ENCODE results near the gene MAGI1. TPM values are rescaled to one million over a fixed set of nuclear protein-coding genes. Genes with fewer than 3 reads are reported as not detected.

Gene MAGI1
- total RNA-seq, 1 experiment from 2014 or later, result 38.6 TPM

- ChIA-PET POLR2A (no interaction called here), RAD21 (ENCODE audit: low non-redundant PET in 1 of 2, low total read pairs in 2 of 2, uncharacterized antibody in 2 of 2, unreplicated experiment in 2 of 2) (no interaction called here), CTCF (no interaction called here)
- H3K4me1 ChIP-seq (ENCODE audit: control insufficient read depth in 1 of 2, insufficient read depth in 2 of 2, low read length in 2 of 2), result peaks cover 43 to 46% of the 10 kb centered on the region in 2 experiments
- ATAC-seq (peak; percentile 67), DNase-seq (ENCODE audit: low read depth, low spot score) (peak; percentile 66)
- no peak overlapping the region for H3K27ac ChIP-seq (ENCODE audit: low read depth, low read length)
- TF ChIP-seq YY1 (IDR thresholded peaks at IDR 0.05; ENCODE audit: extremely low read depth, insufficient replicate concordance, low read depth, low read length), result peak; percentile 3
- TF ChIP-seq REST (IDR thresholded peaks at IDR 0.05; ENCODE audit: low read depth), result no peak
- peak; percentile 76 for TF ChIP-seq CEBPB (IDR thresholded peaks at IDR 0.05; ENCODE audit: low read depth)
- TF ChIP-seq JUND (IDR thresholded peaks at IDR 0.05), result peak; percentile 76
- TF ChIP-seq FOSL1 (IDR thresholded peaks at IDR 0.05; ENCODE audit: low read depth), result peak; percentile 71
- TF ChIP-seq TCF7L2 (IDR thresholded peaks at IDR 0.05; ENCODE audit: borderline replicate concordance, extremely low read depth, insufficient read depth, insufficient read length), result peak; percentile 8
- no peak for TF ChIP-seq EZH2phosphoT487 (IDR thresholded peaks at IDR 0.05; ENCODE audit: borderline replicate concordance)
- TF ChIP-seq, protein P1, sequence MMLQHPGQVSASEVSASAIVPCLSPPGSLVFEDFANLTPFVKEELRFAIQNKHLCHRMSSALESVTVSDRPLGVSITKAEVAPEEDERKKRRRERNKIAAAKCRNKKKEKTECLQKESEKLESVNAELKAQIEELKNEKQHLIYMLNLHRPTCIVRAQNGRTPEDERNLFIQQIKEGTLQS (IDR thresholded peaks at IDR 0.05), result peak; percentile 82
- TF ChIP-seq SRF (IDR thresholded peaks at IDR 0.05; ENCODE audit: low read depth), result no peak
- peak; percentile 52; the same call in 1 of the 2 replicates for TF ChIP-seq SP1 (IDR thresholded peaks at IDR 0.05; ENCODE audit: low read depth)
- no peak for TF ChIP-seq ELF1 (IDR thresholded peaks at IDR 0.05; ENCODE audit: borderline replicate concordance, low read depth)
- no peak for TF ChIP-seq EZH2 (IDR thresholded peaks at IDR 0.05)
- TF ChIP-seq, protein P2, sequence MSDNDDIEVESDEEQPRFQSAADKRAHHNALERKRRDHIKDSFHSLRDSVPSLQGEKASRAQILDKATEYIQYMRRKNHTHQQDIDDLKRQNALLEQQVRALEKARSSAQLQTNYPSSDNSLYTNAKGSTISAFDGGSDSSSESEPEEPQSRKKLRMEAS (IDR thresholded peaks at IDR 0.05), result peak; percentile 43
- TF ChIP-seq CBX3 (IDR thresholded peaks at IDR 0.05; ENCODE audit: low read depth), result peak; percentile 35; the same call in 1 of the 2 replicates
- TF ChIP-seq ZBTB33 (IDR thresholded peaks at IDR 0.05; ENCODE audit: extremely low read depth, insufficient replicate concordance, low read length), result no peak
- no peak overlapping the region for H3K4me3 ChIP-seq (replicated peaks in 1 of 2; ENCODE audit: low read depth in 1 of 2, low read length in 2 of 2)
- H3K9ac ChIP-seq (ENCODE audit: low read length), result no peak overlapping the region
- H4K20me1 ChIP-seq (ENCODE audit: insufficient read depth), result no peaks in the 10 kb centered on the region
- intact Hi-C loops (cut with micrococcal nuclease), result no loop called here
- no peaks in the 10 kb centered on the region for H3K27me3 ChIP-seq (ENCODE audit: insufficient read depth, low read length)
- peak overlapping the region; percentile 47 for H3K4me2 ChIP-seq (ENCODE audit: low read length)
- peaks cover 12% of the 10 kb centered on the region; the same call in 1 of the 2 replicates for H3K79me2 ChIP-seq (ENCODE audit: insufficient read depth, low read length)
- no peaks in the 10 kb centered on the region for H3K36me3 ChIP-seq (ENCODE audit: control insufficient read depth in 1 of 2, insufficient read depth in 2 of 2, low read length in 2 of 2)
- no peaks in the 10 kb centered on the region for H3K9me3 ChIP-seq (ENCODE audit: control insufficient read depth in 1 of 2, insufficient read depth in 1 of 2, low read depth in 1 of 2, low read length in 2 of 2)
- BruUV-seq (replicated peaks), result no TSS peak
- H3K9me2 ChIP-seq (ENCODE audit: insufficient read depth), result no peaks in the 10 kb centered on the region
- no peak overlapping the region for H2AFZ ChIP-seq (ENCODE audit: low read depth, low read length, poor library complexity, severe bottlenecking)
These were observed 42.1 kb downstream of the MAGI1 start for GRCh38 chr3:65996589-65996988.
